ENCODE measurements around the gene BPIFB6.

DNA sequence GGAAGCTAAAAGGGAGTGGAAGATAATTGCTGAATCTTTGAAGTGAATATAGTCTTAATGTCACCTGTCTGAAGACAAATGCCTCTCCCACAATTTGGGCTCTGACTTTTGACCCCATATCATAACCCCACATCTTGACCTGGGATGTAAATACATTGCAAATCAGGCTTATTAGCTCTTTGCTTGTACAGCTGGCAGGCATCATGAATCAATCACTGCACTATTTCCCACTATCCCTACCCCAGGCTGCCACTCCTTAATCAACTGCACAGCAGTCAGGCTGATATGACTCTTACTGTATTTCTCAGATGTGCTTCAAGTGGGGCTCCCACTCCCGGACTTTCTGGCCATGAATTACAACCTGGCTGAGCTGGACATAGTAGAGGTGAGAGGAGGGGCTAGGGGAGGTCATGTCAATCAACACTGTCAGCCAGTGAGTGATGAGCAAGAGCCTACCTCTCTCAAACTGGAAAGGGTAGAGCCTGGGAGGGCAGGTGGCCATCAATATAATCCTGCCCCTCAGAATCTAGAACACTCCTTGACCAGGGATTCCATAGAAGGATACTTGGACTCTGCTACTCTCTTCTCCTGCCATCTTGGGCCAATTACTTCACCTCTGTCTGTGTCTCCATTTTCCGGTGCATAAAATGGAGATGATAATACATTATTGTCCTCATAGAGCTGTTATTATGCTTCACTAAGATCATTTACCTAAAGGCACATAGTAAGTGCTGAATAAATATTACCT, 11.7 kb downstream of the BPIFB6 start:
- TF ChIP-seq, protein P1, sequence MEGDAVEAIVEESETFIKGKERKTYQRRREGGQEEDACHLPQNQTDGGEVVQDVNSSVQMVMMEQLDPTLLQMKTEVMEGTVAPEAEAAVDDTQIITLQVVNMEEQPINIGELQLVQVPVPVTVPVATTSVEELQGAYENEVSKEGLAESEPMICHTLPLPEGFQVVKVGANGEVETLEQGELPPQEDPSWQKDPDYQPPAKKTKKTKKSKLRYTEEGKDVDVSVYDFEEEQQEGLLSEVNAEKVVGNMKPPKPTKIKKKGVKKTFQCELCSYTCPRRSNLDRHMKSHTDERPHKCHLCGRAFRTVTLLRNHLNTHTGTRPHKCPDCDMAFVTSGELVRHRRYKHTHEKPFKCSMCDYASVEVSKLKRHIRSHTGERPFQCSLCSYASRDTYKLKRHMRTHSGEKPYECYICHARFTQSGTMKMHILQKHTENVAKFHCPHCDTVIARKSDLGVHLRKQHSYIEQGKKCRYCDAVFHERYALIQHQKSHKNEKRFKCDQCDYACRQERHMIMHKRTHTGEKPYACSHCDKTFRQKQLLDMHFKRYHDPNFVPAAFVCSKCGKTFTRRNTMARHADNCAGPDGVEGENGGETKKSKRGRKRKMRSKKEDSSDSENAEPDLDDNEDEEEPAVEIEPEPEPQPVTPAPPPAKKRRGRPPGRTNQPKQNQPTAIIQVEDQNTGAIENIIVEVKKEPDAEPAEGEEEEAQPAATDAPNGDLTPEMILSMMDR (IDR thresholded peaks at IDR 0.05; ENCODE audit: low read depth, low read length, missing input control): no peak
- TF ChIP-seq, protein P2, sequence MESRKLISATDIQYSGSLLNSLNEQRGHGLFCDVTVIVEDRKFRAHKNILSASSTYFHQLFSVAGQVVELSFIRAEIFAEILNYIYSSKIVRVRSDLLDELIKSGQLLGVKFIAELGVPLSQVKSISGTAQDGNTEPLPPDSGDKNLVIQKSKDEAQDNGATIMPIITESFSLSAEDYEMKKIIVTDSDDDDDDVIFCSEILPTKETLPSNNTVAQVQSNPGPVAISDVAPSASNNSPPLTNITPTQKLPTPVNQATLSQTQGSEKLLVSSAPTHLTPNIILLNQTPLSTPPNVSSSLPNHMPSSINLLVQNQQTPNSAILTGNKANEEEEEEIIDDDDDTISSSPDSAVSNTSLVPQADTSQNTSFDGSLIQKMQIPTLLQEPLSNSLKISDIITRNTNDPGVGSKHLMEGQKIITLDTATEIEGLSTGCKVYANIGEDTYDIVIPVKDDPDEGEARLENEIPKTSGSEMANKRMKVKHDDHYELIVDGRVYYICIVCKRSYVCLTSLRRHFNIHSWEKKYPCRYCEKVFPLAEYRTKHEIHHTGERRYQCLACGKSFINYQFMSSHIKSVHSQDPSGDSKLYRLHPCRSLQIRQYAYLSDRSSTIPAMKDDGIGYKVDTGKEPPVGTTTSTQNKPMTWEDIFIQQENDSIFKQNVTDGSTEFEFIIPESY (IDR thresholded peaks at IDR 0.05): no peak
- no peak for TF ChIP-seq TAF1 (conservative IDR thresholded peaks at IDR 0.05)
- TF ChIP-seq, protein P3, sequence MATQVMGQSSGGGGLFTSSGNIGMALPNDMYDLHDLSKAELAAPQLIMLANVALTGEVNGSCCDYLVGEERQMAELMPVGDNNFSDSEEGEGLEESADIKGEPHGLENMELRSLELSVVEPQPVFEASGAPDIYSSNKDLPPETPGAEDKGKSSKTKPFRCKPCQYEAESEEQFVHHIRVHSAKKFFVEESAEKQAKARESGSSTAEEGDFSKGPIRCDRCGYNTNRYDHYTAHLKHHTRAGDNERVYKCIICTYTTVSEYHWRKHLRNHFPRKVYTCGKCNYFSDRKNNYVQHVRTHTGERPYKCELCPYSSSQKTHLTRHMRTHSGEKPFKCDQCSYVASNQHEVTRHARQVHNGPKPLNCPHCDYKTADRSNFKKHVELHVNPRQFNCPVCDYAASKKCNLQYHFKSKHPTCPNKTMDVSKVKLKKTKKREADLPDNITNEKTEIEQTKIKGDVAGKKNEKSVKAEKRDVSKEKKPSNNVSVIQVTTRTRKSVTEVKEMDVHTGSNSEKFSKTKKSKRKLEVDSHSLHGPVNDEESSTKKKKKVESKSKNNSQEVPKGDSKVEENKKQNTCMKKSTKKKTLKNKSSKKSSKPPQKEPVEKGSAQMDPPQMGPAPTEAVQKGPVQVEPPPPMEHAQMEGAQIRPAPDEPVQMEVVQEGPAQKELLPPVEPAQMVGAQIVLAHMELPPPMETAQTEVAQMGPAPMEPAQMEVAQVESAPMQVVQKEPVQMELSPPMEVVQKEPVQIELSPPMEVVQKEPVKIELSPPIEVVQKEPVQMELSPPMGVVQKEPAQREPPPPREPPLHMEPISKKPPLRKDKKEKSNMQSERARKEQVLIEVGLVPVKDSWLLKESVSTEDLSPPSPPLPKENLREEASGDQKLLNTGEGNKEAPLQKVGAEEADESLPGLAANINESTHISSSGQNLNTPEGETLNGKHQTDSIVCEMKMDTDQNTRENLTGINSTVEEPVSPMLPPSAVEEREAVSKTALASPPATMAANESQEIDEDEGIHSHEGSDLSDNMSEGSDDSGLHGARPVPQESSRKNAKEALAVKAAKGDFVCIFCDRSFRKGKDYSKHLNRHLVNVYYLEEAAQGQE (IDR thresholded peaks at IDR 0.05): no peak
- TF ChIP-seq, protein P4, sequence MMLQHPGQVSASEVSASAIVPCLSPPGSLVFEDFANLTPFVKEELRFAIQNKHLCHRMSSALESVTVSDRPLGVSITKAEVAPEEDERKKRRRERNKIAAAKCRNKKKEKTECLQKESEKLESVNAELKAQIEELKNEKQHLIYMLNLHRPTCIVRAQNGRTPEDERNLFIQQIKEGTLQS (IDR thresholded peaks at IDR 0.05): no peak
- no peak for TF ChIP-seq JUND (IDR thresholded peaks at IDR 0.05)
- TF ChIP-seq RAD21 (IDR thresholded peaks at IDR 0.05): no peak
- TF ChIP-seq YY1 (IDR thresholded peaks at IDR 0.05): no peak
- TF ChIP-seq EGR1 (IDR thresholded peaks at IDR 0.05; ENCODE audit: low read depth in 2 of 2): no peak
- TF ChIP-seq GABPA (IDR thresholded peaks at IDR 0.05 in 1 of 2, conservative IDR thresholded peaks at IDR 0.05 in 1 of 2): no peak
- TF ChIP-seq, protein P5, sequence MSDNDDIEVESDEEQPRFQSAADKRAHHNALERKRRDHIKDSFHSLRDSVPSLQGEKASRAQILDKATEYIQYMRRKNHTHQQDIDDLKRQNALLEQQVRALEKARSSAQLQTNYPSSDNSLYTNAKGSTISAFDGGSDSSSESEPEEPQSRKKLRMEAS (IDR thresholded peaks at IDR 0.05): no peak
